ENCODE measurements around the gene IMPA2.

GRCh38 chr18:11982981-11983380, 1.7 kb downstream of the IMPA2 start:
- TF ChIP-seq CTCF (IDR thresholded peaks at IDR 0.05) (no peak), POLR2AphosphoS5 (IDR thresholded peaks at IDR 0.05) (no peak)
